Measurements from ENCODE around the gene JMJD7.

DNA sequence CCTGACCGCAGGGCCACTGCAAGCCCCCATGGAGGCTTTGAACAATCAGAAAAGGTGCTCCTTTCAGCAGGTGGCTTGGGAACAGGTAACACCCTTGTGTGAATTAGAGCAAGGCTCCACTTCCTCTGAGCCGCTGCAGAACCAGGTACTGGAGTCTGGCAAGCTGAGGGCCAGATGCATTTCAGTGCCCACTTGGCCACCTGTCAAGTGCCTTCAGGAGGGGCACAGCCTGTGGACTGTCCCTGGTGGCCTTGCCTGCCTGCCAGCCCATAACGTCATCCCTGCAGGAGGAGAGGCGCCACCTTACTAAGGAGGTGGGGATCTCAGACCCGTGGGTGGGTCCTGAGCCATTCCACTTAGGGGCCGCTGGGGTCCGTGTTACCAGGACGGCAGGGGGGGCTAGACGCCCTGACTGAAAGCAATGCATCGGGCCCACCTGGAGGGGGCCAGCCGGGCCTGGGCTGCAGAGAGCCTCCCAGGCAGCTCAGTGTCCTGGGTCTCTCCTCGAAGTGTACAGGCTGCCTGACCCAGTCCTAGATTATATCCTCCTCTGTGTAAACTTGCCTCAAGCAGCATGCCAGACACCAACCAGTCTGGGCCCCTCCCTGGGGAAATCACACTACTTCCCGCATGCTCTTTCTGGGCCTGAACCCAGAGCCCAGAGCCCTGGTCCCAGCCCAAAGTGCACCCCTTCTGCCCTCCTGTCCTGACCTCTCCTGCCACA, 49.9 kb downstream of the JMJD7 start:
- TF ChIP-seq SMC3 (IDR thresholded peaks at IDR 0.05) (no peak), POLR2A (IDR thresholded peaks at IDR 0.05; ENCODE audit: low read length) (no peak), RCOR1 (IDR thresholded peaks at IDR 0.05; ENCODE audit: low read depth, low read length) (no peak), JUN (IDR thresholded peaks at IDR 0.05) (no peak), CTCF (IDR thresholded peaks at IDR 0.05) (no peak), KDM1A (IDR thresholded peaks at IDR 0.05; ENCODE audit: low read depth) (no peak)
